HG03342 (cell line): Measurements from ENCODE around the gene GDPD2.

Source experiments
- ATAC-seq: cut with Tn5 transposase; IDR thresholded peaks from one replicate; pipeline ENCODE4 v1.9.1; 2021; ENCODE audit warnings: mild to moderate bottlenecking, moderate library complexity; ENCODE audit not compliant: unreplicated experiment

GDPD2 gene

DNA sequence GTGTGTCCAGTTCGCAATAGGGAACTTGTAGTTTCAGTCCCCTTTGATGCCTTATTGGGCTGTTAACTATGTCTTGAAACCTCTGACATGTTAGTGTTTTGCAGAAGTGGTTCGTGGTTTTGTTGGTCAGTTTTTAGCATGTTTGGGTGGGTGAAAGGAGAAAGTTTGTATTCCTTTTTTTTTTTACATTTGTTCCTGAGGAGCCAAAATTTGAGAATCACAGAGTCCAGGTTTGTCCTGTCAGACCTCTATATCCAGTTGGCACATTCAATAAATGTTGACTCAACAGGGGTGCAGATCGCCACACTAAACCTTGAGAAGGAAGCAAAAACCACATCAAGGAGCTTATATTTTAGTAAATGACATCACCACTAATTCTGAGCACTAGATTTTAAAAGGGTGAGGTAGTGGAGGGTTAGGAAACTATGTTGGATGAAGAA lies 47.8 kb downstream of the GDPD2 start:
- ATAC-seq: peak; percentile 91

GRCh38 chrX:70476166-70476933 lies 53.2 kb downstream of the GDPD2 start:
- no peak for ATAC-seq

DNA sequence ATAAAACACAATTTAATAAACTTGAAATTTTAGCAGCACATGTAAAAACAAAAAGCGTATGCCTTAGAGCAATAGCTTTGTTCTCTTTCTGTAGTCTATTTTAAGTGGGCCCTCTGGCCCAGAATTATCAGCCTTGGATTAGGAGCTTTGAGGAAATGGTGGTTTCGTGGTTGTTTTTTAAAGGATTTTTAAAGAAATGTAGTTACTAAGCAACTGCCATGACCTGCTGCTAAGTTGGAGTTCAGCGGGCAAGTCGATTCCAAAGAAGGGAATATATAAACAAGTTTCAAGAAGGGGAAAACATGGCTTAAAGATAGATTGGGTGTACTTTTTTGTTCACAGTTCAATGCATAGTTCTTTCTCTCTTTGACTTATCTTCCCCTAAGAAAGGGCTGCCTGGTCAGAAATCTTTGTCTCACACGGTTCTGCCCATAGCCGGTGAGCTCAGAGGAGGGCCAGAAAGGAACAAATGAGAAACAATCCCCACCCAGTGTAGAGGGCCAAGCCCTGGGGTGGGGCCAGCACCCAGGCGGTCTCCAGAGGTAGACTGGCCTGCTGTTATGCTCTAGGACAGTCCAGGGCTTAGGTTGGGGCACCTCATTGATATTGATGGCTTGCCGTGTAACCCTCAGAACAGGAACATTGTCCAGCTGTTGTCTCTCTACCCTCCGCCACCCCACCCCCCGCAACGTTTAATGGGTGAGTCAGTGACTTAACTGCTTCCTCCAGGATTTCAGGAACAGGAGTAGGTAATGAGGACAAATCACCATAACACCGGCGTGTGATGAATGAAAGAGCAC lies 54.0 kb downstream of the GDPD2 start:
- no peak for ATAC-seq

DNA sequence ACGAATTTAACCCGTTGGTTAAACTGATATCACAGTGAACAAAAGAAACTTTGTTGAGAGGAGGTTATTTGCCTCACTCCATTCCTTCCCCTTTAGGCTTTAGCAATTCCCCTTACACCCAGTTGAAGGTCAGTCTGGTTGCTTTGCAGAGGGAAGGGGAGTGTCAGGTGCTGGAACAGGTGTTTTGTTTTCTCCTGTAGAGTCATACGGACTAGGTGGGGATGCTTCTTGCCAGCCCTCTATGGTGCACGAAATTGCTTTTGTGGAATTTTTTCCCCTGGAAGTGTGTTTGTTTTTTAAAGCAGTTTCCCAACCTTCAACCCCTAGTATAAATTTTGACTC lies 54.6 kb downstream of the GDPD2 start:
- ATAC-seq: no peak

GRCh38 chrX:70478526-70479245 lies 55.6 kb downstream of the GDPD2 start:
- ATAC-seq: no peak

DNA sequence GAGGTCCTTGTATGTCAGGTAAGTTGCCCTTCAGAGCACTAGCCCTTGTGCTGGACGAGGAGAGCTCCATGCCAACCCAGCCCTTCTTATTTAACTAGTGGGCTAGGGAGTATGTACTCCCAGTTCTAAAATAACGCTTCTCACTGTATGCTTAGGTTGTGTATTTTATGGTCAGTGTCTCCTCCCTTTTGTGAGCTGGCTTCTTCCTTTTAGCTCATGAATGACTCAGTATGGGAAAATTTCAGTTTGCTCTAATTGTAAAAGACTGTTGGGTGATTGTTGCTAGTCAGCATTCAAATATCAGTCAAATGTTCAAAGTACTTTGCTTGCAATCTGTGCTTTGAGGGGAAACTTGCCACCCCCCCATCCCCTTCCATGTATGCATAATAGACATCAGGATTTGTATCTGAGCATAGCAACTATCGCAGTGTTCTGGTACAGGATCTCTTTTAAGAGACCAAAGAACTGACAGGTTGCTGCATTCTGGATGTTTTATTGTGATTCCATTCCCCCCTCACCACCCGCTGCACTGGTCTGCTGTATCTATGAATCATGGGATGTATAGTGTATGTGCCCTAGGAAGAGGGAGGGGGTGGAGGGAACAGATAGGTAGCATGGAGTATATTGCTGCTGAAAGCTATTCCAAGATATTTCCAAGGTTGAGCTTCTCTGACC lies 56.3 kb downstream of the GDPD2 start:
- ATAC-seq: no peak

DNA sequence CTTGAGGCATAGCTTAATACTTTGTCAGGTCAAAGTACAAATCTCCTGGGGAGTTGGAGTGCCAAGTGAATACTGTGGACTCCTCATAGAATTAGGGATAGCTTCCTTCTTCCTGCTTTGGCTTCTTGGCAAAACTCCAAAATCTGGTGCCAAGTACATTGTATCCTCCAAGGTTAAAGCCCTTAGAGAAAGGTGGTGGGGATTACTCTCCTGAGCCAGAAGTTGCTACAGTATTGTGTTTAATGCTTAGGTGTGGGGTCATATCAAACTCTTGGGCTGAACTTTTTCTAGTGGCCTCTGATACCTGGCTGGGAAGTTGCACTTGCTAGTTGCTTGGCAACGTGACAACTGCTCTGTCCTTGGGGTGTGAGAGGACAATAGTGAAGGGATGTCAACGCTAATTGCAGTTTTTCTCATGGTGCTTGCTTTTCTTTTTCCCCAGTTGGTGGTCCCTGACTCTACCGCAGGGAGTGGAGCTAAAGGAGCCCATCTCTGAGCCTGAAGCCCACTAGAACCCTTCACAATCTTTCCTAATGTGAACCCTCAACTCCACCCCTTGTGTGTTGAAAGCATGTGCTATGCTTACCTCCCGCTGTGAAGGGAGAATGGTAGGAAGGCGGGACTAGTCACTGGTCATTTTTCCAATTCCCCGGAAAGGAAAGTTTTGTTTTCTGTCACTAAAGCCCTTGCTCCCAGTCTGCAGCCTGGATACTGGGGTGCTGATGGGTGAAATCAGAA lies 57.0 kb downstream of the GDPD2 start:
- ATAC-seq: no peak

- no peak for ATAC-seq
Observed at GRCh38 chrX:70480660-70481018, 57.5 kb downstream of the GDPD2 start.

- ATAC-seq: no peak
Observed at GRCh38 chrX:70481471-70482270, 58.6 kb downstream of the GDPD2 start.

DNA sequence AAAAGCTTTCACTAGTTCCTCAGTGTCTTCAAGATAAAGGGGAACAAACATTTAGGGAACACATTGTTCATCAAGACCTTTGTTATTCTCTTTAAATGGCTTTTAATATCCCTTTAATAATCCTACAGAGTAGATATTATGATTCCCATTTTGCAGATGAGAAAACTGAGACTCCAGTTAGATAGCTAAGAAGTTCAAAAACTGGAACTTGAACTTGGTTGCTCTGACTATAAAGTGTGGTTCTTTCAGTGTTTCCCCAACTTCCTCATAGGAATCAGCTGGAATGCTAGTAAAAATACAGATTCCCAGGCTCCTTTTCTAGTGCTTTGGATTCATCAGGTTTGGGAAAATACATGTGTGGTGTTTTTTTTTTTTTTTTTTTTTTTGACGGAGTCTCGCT lies 59.2 kb downstream of the GDPD2 start:
- no peak for ATAC-seq
